ENCODE data around the gene KCNQ1. TPM values are rescaled to one million over a fixed set of nuclear protein-coding genes. Genes with fewer than 3 reads are reported as not detected.

KCNQ1 gene
- total and polyA plus RNA-seq, 7 donors: 1.1 to 25.2 (median 3.8) TPM

DNA sequence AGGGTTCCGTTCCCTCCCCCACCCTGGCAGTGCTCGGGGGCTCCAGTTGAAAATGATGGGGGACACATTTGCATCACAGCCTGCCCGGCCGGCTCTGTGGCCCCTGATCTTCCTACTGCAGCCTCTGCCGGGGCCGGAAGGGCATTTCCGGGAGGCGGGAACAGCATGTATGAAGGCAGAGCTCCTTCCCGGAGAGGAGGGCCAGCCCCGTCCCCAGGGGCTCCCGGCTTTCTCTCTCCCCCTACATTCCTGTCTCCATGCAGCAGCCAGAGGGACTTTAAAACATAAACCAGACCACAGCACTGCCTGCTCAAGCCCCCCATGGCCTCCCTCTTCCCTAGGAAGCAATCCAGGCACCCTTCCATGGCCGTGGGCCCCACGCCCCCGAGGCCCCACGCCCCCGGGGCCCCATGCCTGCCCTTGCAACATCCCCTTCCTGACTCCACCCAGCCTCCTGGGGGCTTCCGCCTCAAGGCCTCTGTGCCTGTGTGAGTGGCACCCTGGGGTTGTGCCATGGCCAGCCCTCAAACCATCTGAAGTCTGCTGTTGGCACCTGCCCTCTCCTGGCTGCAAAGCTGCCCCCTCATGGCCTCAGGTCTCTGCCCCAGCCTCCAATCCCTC is 367.7 kb downstream of the KCNQ1 start:
- H3K27me3 ChIP-seq: no peaks in the 10 kb centered on the region
- no peaks in the 10 kb centered on the region for H3K36me3 ChIP-seq
- H3K9me3 ChIP-seq: peaks cover 0 to 1% (median 0%) of the 10 kb centered on the region in 4 donors
- peak; percentile 81 for DNase-seq
- 26 to 77% methylated on average over 17 of the region's 17 CpGs for WGBS, 2 donors
- intact Hi-C loops (cut with DNase I): no loop called here
- TF ChIP-seq EP300 (IDR thresholded peaks at IDR 0.05) (no peak), CTCF (IDR thresholded peaks at IDR 0.05) (no peak), POLR2A (IDR thresholded peaks at IDR 0.05) (no peak), POLR2AphosphoS5 (IDR thresholded peaks at IDR 0.05) (peak in 1 of 4 donors; percentile 14)
- peaks cover 0 to 53% (median 43%) of the 10 kb centered on the region in 4 donors for H3K4me1 ChIP-seq
- peak overlapping the region; percentile 5 to 41 (median 37) for H3K27ac ChIP-seq
- peak overlapping the region in 3 of 4 donors; percentile 2 to 8 (median 8) for H3K4me3 ChIP-seq

- peaks cover 0 to 48% (median 41%) of the 10 kb centered on the region in 4 donors for H3K4me1 ChIP-seq
- no peak overlapping the region for H3K4me3 ChIP-seq
- TF ChIP-seq POLR2A (IDR thresholded peaks at IDR 0.05) (no peak), EP300 (IDR thresholded peaks at IDR 0.05) (no peak), CTCF (IDR thresholded peaks at IDR 0.05) (no peak), POLR2AphosphoS5 (IDR thresholded peaks at IDR 0.05) (no peak)
- WGBS, 2 donors: 57 to 77% methylated on average over 14 of the region's 14 CpGs
- DNase-seq: no peak
- peak overlapping the region in 1 of 4 donors; percentile 35 for H3K27ac ChIP-seq
- no peaks in the 10 kb centered on the region for H3K27me3 ChIP-seq
- peaks cover 0 to 1% (median 0%) of the 10 kb centered on the region in 4 donors for H3K9me3 ChIP-seq
- no peaks in the 10 kb centered on the region for H3K36me3 ChIP-seq
- intact Hi-C loops (cut with DNase I): no loop called here
These were observed 368.5 kb downstream of the KCNQ1 start for GRCh38 chr11:2813141-2813908.

DNA sequence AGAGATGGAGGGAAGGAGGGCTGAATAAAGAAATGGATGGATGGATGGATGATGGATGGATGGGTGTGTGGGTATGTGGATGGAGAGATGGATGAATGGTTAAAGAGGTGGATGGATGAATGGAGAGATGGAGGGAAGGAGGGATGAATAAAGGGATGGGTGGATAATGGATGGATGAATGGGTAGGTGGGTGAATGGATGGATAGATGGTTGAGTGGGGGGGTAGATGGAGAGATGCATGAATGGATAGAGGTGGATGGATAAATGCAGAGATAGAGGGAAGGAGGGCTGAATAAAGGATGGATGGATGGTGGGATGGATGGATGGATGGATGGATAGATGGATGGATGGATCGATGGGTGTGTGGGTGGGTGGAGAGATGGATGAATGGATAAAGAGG is 369.2 kb downstream of the KCNQ1 start:
- no peaks in the 10 kb centered on the region for H3K27me3 ChIP-seq
- peaks cover 0 to 45% (median 38%) of the 10 kb centered on the region in 4 donors for H3K4me1 ChIP-seq
- H3K4me3 ChIP-seq: no peak overlapping the region
- no peak for DNase-seq
- intact Hi-C loops (cut with DNase I): no loop called here
- peaks cover 0 to 3% (median 0%) of the 10 kb centered on the region in 4 donors for H3K9me3 ChIP-seq
- no peak overlapping the region for H3K27ac ChIP-seq
- no peak for TF ChIP-seq EP300 (IDR thresholded peaks at IDR 0.05)
- no peak for TF ChIP-seq POLR2AphosphoS5 (IDR thresholded peaks at IDR 0.05)
- TF ChIP-seq CTCF (IDR thresholded peaks at IDR 0.05): no peak
- no peak for TF ChIP-seq POLR2A (IDR thresholded peaks at IDR 0.05)
- 95 to 99% methylated on average over 1 of the region's 1 CpG for WGBS, 2 donors
- no peaks in the 10 kb centered on the region for H3K36me3 ChIP-seq

DNA sequence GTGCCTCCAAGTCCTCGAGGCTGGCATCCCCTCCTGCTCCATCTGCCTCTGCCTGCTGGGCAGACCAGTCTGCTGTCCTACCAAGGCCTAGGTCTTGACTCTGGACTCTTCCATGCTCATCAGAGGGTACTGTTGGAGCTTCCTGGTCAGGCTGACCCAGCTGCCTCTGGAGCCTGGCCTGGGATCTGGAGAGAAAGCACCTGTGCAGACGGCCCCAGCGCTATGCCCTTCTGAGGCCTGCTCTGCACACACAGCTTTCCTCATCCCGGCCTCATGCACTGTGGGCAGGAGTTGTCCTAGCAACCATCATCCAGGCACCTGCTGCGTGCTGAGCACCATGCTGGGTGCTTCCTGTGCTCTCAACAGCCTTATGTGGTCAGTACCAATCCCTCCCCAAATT is 369.9 kb downstream of the KCNQ1 start:
- 83 to 95% methylated on average over 5 of the region's 5 CpGs for WGBS, 2 donors
- H3K27me3 ChIP-seq: no peaks in the 10 kb centered on the region
- H3K36me3 ChIP-seq: no peaks in the 10 kb centered on the region
- no peak overlapping the region for H3K27ac ChIP-seq
- peaks cover 0 to 41% (median 38%) of the 10 kb centered on the region in 4 donors for H3K4me1 ChIP-seq
- no peak overlapping the region for H3K4me3 ChIP-seq
- no peak for DNase-seq
- peaks cover 0 to 4% (median 4%) of the 10 kb centered on the region in 4 donors for H3K9me3 ChIP-seq
- TF ChIP-seq POLR2AphosphoS5 (IDR thresholded peaks at IDR 0.05) (no peak), EP300 (IDR thresholded peaks at IDR 0.05) (no peak), CTCF (IDR thresholded peaks at IDR 0.05) (no peak), POLR2A (IDR thresholded peaks at IDR 0.05) (no peak)
- intact Hi-C loops (cut with DNase I): no loop called here

Measured in sigmoid colon (tissue), 7 donors.